Activated T-cell treated with anti-CD3 and anti-CD28 coated beads for 4 hours (primary cell): Measurements from ENCODE around the gene IRF7.
"Not testable (repeated sequence)": the region's sequence is repeated elsewhere in the genome, so short reads cannot be mapped to it uniquely, and the experiment has no call there.

ENCODE experiments used
- DNase-seq: peaks from one replicate; pipeline ENCODE4 v3.0.0-alpha.2; 2020

IRF7 gene

DNA sequence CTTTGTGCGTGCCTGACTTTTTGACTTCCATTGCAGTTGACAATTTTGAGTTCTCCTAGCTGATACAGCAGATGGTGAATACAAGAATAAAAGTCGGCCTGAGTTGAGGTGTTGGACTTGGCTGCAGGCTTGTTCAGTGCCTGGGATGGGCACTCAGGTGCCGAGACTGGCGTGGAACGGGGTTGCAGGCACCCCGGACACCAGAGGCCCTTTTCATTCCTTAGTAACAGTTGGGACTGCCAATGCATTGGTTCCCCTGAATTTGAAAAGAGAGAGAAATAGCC is 38.2 kb downstream of the IRF7 start:
- no peak for DNase-seq

DNA sequence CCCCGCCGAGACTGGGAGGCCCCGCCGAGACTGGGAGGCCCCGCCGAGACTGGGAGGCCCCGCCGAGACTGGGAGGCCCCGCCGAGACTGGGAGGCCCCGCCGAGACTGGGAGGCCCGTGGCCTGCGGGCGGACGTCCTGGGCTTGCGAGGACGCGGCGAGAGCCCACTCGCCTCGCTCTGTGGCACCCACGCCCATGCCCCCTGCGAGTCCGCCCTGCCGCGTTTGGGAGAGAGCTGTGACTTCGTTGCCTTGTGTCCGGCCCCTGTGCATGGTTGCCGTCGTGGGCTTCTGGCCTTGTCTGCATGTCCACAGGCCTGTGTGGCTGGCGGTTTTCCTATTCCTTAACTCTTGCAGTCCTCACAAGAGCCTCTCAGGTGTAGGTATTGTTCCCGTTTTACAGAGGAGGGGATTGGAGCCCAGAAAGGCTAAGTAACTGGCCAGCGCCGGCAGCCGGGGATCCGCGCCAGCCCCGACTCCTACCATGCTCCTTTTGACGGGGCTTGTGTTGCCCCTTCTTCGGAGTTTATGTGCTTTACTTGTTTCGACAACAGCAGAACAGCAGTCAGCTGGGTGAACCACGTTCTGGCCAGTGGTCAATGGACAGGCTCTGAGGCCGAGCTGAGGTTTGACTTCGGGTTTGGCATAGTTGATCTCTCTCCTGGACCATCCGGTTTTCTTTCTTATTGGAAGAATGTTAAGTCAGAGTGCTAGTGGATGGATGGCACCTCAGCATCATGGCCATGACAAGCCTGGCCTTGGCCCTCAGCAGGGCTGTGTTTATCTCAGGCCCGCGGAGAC is 38.7 kb downstream of the IRF7 start:
- DNase-seq = no peak

DNA sequence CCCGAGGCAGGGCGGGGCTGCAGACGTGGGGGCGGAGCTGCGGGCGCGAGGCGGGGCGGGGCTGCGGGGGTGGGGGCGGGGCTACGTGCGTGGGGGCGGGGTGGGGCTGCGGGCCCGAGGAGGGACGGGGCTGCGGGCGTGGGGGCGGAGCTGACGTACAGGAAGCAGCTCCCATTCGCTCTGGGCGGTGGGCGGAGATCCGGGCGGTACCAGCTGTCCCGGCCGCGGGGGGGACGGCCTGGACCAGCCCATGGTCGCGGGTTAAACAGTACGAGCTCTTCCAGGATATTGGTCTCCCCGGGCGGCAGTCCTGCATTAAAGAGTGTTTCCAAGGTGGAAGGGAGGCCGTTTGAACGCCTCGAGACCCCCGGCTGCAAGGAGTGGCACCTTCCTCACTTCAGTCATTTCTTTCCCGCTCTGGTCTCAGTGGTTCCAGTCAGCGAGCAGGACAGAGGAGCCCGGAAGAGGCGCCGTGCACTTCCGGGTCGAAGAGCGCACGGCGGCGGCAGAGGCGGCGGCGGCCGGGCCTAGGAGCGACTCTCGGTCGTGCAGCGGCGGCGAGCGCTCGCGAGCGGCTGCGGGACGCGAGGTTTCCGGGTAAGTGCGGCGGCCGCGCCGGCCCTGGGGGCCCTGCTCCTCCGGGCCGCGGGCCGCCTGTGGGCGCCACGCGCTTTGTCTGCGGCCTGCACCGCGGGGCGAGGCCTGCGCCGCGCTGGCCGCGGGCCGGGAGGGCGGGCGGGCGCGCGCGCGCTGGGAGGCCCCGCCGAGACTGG is 39.6 kb downstream of the IRF7 start, which contains the start of gene PHRF1:
Gene PHRF1, plus strand, starts transcription at position 475 of the 773 bp plus-strand sequence. CDS start 5,043 bp downstream, outside the sequence.
- peak; percentile 93 for DNase-seq

DNA sequence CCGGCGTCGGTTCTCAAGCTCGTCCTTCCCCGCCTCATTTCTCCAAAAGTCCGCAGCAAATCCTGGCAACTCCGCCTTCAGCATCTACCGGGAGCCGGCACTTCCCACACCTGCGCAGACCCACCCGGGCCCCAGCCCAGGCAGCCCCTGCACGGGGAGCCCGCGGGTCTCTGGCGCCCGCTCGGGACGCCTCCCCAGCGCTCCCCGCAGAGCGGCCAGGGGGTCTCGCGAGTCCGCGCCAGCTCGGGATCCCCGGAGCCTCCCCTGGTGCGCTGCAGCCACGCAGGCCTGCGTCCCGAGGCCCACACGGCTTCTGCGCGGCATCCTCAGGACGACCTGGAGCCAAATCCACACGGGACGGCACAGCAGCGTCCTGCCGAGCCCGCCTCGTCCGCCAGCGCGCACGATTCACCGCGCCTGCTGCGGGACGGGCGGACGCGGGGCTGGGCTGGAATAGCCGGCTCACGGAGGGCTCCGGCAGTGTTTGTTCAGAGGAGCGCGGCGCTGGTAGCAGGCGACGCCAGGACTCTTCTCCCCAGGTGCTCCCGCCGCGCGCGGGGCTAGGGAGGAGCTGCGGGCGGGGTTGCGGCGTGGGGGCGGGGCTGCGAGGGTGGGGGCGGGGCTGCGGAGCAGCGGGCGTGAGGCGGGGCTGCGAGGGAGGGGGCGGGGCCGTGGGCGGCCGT is 40.3 kb downstream of the IRF7 start:
- DNase-seq = no peak

DNA sequence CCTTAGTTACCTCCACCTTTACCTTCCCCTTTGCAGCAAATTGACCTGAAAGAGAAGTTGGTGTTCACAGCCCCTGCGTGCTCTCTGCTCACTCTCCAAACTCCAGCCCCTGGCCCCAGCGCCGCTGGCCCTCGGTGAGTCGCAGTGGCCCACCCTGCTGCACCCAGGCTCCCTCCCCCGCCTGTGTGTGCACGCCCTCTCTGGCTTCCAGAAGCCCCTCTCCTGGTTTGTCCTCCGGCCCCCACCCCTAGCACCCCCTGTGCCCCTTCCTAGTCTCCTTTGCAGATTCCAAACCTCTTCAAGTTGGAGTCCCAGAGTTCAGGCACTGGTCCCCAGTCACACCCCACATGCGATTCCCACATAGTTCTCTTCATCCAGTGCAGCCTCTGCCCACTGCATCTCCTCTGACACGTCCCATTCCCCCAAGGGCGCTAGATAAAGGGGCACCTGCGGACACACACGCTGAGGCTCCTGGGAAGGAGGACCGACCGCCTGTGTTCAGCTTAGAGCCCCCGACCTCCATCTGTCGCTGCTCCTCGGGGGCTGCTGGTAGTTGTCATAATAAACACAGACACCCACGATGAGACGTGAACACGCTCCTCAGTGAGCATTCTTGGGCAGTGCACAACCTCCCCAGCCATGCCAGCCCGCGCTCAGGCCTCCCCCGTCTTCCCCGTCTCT is 41.0 kb downstream of the IRF7 start:
- DNase-seq = no peak

DNA sequence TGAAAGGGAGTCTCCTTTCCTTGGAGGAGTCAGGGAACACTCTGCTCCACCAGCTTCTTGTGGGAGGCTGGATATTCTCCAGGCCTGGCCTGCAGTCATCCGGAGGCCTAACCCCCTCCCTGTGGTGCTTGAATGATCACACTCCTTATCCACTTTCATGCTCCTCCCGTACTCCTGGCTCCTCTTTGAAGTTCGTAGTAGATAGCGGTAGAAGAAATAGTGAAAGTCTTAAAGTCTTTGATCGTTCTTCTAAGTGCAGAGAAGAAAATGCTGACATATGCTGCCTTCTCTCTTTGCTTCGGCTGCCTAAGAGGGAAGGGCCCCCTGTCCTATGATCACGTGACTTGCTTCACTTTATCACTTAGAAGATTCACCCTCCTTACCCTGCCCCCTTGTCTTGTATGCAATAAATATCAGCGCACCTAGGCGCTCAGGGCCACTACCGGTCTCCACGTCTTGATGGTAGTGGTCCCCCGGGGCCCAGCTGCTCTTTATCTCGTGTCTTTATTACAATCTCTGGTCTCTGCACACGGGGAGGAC is 41.6 kb downstream of the IRF7 start:
- not testable (repeated sequence) for DNase-seq

DNA sequence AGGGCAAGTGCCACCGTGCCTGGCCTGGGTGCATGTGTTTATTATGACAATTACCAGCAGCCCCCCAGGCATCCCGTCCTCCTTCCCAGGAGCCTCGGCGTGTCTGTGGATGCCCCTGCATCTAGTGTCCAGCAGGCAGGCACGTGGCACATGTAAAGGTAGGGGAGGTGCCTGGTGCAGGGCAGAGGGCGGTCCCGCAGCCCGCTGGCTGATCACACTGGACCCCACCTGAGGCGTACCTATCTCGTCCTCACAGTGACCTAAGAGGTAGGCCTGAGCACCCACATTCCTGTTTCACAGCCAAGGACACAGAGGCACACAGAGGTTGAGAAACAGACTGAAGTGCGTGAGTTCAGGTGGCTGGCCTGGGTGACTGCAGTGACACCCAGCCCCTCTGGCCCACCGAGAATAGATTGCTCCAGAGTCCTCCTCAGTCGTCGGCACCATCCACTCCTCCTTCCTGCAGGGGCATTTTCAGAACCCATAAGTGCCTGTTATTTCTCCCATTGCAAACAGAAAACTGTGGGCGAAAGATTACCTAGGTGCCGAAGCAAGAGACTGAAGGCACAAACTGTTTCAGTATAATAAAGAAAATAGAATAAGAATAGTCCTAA is 42.5 kb downstream of the IRF7 start:
- DNase-seq = no peak

DNA sequence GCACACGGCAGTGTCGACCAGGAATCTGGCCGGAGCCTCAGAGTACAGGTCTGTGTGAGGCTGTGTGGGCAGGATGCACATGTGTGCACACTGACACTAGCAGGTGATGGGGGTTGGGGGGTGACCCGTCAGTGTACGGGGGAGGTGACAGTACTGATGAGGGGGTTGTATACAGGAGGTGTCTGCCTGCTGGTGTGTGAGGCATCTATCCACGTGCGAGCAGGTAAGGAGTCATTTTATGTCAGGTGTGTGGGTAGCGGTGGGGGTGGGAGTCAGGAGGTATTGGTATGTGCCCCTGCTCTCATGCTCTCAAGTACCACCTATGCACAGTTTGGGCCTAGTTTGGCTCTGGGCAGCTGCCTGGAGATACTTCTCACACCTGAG is 44.0 kb downstream of the IRF7 start:
- no peak for DNase-seq

DNA sequence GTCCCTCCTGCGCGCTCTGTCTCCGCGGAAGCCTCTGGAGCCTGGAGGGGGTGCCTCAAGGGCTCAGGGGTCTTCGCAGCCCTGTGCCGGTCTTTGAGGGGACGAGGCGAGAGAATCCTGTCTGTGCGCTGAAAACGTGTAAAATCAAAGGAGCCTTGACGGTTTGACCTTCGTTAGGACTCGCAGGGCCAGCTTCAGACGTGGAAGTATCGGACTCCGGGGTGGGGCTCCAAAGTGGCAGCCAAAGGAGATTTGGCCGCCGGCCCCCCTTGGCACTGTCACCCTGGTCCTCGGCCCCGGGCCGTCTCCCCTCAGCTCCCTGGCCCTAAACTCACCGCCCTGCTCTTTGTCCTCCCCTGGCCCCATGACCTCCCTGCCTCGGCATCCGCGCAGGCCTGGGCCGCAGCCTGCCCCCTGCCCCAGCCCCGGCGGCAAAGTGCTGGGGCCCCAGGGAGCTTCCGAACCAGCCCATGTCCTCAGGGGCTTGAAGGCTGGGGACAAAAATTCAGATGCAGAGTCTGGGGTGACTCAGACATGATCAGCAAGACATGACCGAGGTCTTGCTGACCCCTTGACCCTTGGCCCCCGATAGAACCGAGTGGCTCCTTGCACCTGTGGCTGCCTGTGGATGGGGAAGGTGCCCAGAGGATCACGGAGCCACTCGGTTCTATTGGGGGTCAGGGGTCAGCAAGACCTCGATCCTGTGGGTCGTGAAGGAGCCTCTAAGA is 46.4 kb downstream of the IRF7 start:
- DNase-seq = no peak

DNA sequence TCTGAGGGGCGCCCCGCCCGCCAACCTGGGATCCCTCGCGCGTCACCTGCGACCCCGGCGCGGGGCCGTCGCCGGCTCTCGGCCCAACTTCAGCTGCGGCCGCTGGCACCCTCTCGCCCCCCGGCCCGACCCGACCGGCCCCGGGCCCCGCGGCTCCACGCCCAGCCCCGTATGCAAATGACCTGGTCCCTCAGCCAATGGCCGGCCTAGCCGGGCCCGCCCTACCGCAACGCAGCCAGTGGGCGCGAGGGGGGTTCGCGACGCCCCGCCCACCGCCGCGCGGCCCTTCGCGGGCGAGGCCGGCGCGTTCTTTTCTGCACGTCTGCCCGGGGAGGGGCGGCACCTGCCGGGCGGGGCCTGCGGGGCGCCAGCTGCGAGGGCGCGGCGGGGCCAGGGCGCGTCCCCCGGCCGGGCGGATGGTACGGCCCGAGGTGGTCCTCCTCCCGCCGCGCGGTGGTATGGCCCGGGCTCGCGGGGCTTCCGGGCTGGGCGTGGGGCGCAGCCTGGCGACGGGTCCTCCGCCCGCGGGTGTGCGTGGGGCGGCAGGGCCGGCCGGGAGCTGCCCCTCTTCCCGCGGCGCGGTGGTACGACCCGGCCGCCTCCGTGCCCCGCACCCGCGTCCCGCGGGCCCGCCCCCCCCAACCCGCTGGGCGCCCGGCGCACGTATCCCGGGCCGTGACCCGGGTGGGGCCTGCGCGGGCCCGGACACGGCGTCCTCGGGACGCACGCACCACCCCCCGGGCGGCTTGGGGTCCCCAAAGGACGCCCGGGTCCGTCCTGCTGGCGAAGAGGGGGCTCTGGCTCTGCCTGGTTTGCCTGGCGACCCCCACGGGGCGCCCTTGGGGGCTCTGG is 47.2 kb downstream of the IRF7 start:
- DNase-seq = peak; percentile 79

DNA sequence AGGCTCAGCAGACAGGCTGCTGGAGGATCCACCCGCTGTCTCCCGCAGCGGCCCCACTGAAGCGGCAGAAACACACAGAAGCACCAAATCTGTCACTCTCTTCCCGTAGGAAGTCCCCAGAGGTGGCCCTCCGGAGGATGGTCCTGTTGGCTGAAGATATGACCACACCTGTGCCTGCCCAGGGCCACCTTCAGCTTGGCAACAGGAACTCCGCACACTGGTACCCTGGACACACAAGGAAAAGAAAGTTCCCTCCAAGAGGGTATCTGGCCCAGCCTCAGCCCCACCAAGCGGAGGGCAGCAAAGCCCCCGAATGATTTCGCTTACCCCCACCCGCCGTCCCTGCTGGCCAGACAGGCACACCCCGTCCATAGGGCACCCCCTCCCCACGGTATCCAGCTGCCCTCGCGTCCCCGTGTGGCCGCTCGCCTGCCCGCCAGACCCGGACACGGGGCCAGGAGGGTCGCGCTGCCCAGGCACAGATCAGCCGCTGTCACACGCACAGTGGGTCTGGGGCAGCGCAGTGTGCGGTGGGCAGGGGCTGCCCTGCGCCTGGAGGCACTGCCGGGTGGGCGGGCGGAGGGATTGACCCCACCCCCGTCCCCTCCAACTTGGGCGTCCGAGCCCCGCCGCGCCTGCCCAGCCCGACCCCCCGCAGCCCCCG is 48.0 kb downstream of the IRF7 start:
- no peak for DNase-seq

DNA sequence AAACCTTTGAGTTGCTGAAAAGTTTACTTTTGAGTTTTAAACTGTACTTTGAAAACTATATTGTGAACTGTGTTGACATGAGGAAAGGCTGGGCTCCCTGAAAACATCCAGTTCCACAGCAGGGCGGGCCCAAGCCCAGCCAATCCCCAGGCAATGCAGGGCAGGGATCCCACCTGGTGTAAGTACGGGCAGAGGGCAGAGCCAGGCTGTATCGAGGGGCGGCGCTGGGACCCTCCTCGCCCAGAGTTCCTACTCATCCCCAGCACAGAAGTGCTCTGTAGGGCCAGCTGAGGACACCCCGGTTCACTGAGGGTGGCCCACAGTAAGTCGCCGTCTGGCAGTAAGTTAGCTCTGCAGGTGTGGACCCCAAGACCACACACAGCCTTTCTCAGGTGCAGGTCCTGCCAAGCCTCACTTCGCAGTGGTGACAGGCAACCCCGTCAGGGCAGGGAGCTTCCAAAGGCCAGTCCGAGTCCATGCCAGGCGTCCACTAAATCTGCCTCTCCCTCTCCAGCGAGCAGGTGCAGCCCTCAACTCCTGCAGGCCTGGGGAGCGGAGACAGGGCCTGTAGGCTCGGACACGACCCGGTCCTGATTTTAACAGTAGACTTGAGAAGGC is 48.6 kb downstream of the IRF7 start:
- DNase-seq = no peak

DNA sequence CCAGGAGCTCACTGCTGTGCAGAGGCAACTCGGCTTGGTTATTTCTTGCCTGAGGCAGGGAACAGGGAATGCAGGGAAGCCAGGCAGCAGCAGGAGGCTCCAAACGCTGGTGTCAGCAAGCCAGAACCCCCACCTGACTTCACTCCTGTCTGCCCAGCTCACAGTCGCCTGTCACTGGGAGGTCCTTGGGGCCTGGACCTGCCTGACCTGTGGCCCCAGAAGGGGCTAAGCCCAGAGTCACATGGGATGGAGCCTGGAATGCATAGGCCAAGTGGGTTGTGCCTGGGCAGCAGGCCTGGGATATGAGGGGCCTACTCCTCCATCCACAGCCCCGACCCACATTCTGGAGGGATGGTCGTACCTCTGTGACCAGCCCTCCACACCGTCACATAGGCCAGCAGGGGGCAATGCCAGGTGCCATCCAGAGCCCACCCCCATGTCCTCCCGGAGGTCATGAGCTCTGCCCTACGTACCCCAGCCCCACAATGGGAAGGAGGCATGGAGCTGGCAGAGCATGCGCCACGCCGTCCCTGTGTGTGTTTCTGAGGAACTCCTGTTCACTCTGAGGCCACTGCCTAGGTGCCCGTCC is 49.7 kb downstream of the IRF7 start:
- DNase-seq = no peak

DNA sequence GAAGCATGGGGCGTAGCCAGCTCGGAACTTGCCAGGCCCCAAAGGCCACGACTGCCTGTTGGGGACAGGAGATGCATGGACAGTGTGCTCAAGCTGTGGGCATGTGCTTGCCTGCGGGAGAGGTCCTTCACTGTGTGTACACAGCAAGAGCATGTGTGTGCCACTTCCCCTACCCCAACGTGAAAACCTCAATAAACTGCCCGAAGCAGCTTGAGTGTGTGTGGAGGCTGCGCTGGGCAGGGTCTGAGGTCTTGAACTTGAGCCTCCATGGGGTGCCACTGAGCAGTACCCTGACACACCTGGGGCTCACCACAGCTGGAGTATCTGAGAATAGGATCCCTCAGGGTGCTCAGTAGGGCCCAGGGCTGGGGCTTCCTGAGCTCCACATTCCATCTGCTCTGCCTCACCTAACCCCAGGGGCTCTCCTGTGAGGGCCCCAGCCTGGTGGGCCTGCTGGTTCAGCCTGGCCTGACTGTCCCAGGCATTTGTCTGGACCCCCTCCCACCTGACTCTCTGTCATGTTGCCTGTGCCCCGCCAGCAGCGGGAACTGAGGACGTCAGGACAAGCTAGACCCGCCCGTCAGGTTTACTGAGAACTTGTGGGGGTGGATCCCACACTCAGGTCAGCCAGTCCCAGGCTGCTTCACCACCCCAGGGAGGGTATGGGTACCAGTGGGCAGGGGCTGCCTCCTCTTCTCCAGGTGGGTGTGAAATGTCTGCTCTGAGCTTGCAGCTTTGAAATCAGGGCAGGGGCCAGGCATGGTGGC is 51.8 kb downstream of the IRF7 start:
- no peak for DNase-seq

DNA sequence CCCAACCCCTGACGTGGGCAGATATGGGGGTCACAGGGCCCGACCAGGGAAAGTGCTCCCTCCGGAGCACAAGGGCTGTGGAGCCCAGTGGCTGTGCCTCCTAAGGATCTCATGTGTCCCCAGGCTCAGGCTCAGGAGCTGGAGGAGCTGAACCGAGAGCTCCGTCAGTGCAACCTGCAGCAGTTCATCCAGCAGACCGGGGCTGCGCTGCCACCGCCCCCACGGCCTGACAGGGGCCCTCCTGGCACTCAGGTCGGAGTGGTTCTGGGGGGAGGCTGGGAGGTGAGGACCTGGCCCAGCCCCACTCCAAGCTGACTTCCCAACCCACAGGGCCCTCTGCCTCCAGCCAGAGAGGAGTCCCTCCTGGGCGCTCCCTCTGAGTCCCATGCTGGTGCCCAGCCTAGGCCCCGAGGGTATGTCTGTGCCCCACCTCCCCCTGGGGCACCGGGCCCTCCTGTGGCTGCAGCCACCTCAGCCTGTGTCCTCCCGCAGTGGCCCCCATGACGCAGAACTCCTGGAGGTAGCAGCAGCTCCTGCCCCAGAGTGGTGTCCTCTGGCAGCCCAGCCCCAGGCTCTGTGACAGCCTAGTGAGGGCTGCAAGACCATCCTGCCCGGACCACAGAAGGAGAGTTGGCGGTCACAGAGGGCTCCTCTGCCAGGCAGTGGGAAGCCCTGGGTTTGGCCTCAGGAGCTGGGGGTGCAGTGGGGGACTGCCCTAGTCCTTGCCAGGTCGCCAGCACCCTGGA is 52.5 kb downstream of the IRF7 start:
- DNase-seq = no peak
